ENCODE data around the gene C1QL4. TPM values are rescaled to one million over a fixed set of nuclear protein-coding genes. Genes with fewer than 3 reads are reported as not detected.

Gene C1QL4
- total and polyA plus RNA-seq, 9 of the 15 experiments (the other 6 are each of a cell fraction or from before 2014, with no cell fraction given): 0.08 to 2.1 (median 0.31) TPM

DNA sequence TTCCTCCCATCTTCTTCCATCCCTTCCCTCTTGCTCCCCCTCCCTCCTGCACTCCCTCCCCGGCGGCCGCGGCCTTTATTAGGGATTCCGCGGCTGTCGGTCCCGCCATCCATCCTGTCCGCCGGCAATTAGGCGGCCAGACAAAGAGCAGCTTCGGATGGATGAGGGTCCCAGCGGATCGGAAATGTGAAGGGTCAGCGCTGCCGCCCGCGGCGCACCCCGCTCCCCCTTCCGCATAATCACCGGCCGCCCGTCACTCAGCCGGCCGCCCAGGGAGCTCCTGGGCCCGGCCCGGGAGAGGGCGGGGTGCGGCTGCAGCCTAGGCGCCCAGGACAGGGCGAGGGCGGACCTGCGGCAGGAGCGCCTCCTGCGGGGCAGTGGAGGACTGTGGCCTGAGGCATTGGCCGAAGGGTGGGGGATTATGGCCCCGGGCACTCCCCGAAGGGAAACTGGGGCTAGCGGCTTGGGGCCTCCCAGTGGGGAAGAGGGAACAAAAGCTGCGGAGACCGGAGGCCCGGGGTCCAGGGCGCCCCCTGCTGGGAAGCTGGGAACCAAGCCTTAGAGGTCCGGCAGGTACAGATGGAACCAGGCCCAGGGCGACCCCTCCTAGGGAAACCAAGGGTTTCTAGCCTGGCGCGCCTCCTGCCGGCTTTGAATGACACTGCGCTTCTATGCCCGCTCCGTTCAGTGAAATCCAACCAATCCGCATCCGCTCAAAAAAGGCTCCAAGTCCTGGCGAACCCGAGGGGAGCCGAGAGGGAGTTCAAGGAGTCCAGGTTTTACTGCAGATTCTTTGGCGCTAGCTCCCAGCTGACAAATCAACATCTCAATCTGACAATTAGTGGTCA, 5.3 kb upstream of the C1QL4 start:
- POLR2A ChIA-PET: interaction anchor here (0.6 to 3.1 kb wide), 13 partner anchors 11 to 986 kb away, joined by 3 to 27 read pairs (median 4); partner anchors contain the start of genes SPATS2, TROAP and TUBA1C
- Histone ChIP-seq H3K4me1 (replicated peaks in 1 of 2; ENCODE audit: control insufficient read depth in 2 of 2, insufficient read depth in 2 of 2, low read length in 2 of 2) (peaks cover 31 to 62% of the 10 kb centered on the region in 2 experiments), H2AFZ (ENCODE audit: low read depth, low read length) (peak overlapping the region; percentile 61), H3K27ac (ENCODE audit: extremely low read depth, low read depth, low read length) (no peak overlapping the region), H3K4me3 (peak overlapping the region; percentile 41), H3K9me1 (ENCODE audit: control insufficient read depth, insufficient read depth, low read length) (no peaks in the 10 kb centered on the region), H3K79me2 (ENCODE audit: control insufficient read depth, insufficient read depth, low read length) (no peaks in the 10 kb centered on the region), H3K4me2 (ENCODE audit: insufficient read depth, low read length) (peak overlapping the region; percentile 75), H3K9ac (ENCODE audit: insufficient read depth in 1 of 2, low read depth in 2 of 2, low read length in 2 of 2) (peak overlapping the region; percentile 27 to 75; a peak in 3 of 4 replicates), H4K20me1 (replicated peaks; ENCODE audit: control insufficient read depth, insufficient read depth, low read length) (peaks cover 4% of the 10 kb centered on the region; the same call in 1 of the 2 replicates), H3K36me3 (ENCODE audit: control insufficient read depth, insufficient read depth, low read length) (no peaks in the 10 kb centered on the region), H3K9me3 (replicated peaks; ENCODE audit: control insufficient read depth, insufficient read depth, low read depth, low read length) (no peaks in the 10 kb centered on the region), H3K27me3 (ENCODE audit: control insufficient read depth in 2 of 2, insufficient read depth in 2 of 2, low read length in 2 of 2) (peaks cover 24 to 26% of the 10 kb centered on the region in 2 experiments; a peak in 4 of 5 replicates)
- CTCF ChIA-PET (ENCODE audit: low intra/inter-chr PET ratio): interaction anchor here (0.5 to 2.9 kb wide), 11 partner anchors 8 to 364 kb away, joined by 3 to 49 read pairs (median 6); no protein-coding TSS in a partner anchor
- in situ Hi-C loops (cut with MboI) (no loop called here), intact Hi-C loops (cut with micrococcal nuclease) (loop anchor here (1.0 to 10.0 kb wide), 4 partner anchors 11 to 367 kb away; partner anchors contain the start of genes KMT2D, RHEBL1, WNT1 and WNT10B)
- FAIRE-seq (peak; percentile 93), ATAC-seq (peak; percentile 87), DNase-seq (ENCODE audit: extremely low read depth in 1 of 4, low spot score in 3 of 4) (peak; percentile 94 to 96 (median 94))
- no TSS peak for BruUV-seq (replicated peaks)
- WGBS (ENCODE audit: insufficient coverage, low coverage, missing lambda C conversion rate): 4% methylated on average over 49 of the region's 58 CpGs
- no peak for TF ChIP-seq FOXJ2 (tag; IDR thresholded peaks at IDR 0.05)
- no peak for TF ChIP-seq TFAM (CRISPR knock-in tag; conservative IDR thresholded peaks at IDR 0.05)
- TF ChIP-seq SIRT6 (IDR thresholded peaks at IDR 0.05; ENCODE audit: low read depth, low read length): no peak
- TF ChIP-seq STAT5B (CRISPR knock-in tag; IDR thresholded peaks at IDR 0.05): no peak
- no peak for TF ChIP-seq ZNF184 (CRISPR knock-in tag; IDR thresholded peaks at IDR 0.05)
- TF ChIP-seq POLR3A (IDR thresholded peaks at IDR 0.05; ENCODE audit: borderline replicate concordance, extremely low read depth, insufficient read depth, insufficient read length): no peak
- no peak for TF ChIP-seq ELF2 (CRISPR knock-in tag; IDR thresholded peaks at IDR 0.05)
- TF ChIP-seq XRCC3 (IDR thresholded peaks at IDR 0.05): no peak
- TF ChIP-seq, protein P1, sequence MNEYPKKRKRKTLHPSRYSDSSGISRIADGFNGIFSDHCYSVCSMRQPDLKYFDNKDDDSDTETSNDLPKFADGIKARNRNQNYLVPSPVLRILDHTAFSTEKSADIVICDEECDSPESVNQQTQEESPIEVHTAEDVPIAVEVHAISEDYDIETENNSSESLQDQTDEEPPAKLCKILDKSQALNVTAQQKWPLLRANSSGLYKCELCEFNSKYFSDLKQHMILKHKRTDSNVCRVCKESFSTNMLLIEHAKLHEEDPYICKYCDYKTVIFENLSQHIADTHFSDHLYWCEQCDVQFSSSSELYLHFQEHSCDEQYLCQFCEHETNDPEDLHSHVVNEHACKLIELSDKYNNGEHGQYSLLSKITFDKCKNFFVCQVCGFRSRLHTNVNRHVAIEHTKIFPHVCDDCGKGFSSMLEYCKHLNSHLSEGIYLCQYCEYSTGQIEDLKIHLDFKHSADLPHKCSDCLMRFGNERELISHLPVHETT (CRISPR knock-in tag; conservative IDR thresholded peaks at IDR 0.05 in 1 of 2, IDR thresholded peaks at IDR 0.05 in 1 of 2): no peak
- TF ChIP-seq ZNF124 (CRISPR knock-in tag; IDR thresholded peaks at IDR 0.05): no peak
- TF ChIP-seq HEY1 (CRISPR knock-in tag; IDR thresholded peaks at IDR 0.05; ENCODE audit: borderline replicate concordance): no peak
- no peak for TF ChIP-seq ZNF140 (CRISPR knock-in tag; IDR thresholded peaks at IDR 0.05)
- 0 out of 2 replicates have a peak, but pooled peaks have one; percentile 2 for TF ChIP-seq EGR1 (conservative IDR thresholded peaks at IDR 0.05)
- TF ChIP-seq, protein P2, sequence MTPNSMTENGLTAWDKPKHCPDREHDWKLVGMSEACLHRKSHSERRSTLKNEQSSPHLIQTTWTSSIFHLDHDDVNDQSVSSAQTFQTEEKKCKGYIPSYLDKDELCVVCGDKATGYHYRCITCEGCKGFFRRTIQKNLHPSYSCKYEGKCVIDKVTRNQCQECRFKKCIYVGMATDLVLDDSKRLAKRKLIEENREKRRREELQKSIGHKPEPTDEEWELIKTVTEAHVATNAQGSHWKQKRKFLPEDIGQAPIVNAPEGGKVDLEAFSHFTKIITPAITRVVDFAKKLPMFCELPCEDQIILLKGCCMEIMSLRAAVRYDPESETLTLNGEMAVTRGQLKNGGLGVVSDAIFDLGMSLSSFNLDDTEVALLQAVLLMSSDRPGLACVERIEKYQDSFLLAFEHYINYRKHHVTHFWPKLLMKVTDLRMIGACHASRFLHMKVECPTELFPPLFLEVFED (CRISPR knock-in tag; conservative IDR thresholded peaks at IDR 0.05): no peak
- no peak for TF ChIP-seq MYNN (IDR thresholded peaks at IDR 0.05)
- TF ChIP-seq MYNN (CRISPR knock-in tag; IDR thresholded peaks at IDR 0.05): no peak
- no peak for TF ChIP-seq BRD4 (IDR thresholded peaks at IDR 0.05)

Data from K562 (cell line).